ENCODE measurements around the gene PRDX2.

DNA sequence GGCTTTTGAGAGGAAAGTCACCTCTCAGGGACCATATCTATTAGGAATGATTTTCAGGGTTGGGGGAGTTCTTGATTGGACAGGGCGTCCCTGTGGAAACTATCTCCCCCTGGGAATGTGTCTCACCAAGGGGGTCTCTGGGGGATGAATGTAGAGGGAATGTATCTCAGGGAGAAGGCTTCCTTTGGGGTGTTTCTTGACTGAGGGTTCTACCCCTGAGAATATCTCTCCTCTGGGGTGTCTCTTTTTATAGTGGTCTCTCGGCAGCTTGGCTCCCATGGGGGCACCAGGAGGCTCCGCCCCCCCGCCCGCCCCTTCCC, 31.8 kb upstream of the PRDX2 start:
- TF ChIP-seq GATA3 (IDR thresholded peaks at IDR 0.05; ENCODE audit: low read depth, low read length) (no peak), GATA2 (IDR thresholded peaks at IDR 0.05; ENCODE audit: low read depth, low read length) (no peak)

Data from SH-SY5Y (cell line).